ENCODE results near the gene LIPA. TPM values are rescaled to one million over a fixed set of nuclear protein-coding genes. Genes with fewer than 3 reads are reported as not detected.
A peak's percentile ranks its signal among the peaks of the same experiment; 100 is the strongest.
"Not testable (repeated sequence)": the region's sequence is repeated elsewhere in the genome, so short reads cannot be mapped to it uniquely, and the experiment has no call there.

Gene LIPA
- total RNA-seq, 1 donor from 2014 or later: 55.1 TPM

DNA sequence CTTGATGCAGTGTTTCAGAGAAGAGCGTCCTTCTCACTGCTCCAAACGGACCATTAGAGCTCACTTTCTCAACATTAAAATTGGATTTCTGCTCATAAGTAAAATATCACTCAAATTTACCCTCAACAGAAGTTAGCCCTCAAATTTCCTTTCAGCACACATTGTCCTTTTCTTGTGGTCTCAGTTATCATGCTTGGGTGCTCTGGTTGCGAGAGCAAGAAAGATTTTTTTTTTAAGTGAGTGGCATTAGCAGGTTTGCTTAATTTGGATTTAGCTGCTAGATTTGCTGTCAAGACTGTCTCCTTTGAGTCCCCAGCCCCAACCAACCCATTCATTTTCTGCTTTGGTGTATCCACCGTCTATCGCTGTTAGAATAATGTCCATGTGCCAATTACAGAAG lies 41.9 kb downstream of the LIPA start:
- DNase-seq (ENCODE audit: low spot score): no peak

DNA sequence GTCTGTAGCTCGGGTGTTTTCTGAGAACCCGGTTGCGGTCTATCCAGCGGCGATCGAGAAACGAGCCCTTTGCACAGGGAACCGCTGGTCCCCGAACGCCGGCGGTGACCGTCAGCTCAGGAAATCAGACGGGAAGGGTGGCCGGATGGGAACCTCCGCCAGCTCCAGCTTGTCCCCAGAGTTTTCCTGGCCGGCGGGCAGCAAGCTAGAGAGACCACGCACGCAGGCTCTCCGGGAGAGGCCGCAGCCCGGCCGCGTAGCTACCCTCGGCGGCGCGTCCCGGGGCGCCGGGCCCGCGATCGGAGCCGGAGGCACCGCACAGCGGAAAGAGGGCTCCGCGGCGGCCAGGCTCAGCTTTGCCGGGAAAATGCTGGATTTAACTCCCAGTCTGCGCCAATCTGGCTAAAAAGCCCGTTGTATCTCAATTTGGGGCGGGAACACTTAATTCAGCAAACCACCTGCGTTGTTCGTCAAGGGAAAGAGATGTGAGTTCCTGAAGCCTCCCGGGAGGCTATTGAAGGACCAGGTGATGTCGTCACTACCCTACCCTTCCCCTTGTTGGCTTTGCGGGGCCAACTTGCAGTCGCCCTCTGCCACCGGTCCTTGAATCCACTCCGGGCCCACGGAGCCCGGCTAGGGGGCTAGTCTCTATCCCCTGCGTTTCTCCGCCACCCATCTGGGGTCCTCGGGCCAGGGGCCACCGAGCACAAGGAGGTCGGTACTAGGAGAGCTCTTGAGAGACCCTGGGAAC lies 43.6 kb downstream of the LIPA start:
- no peak for DNase-seq (ENCODE audit: low spot score)

GRCh38 chr10:89207181-89207800 lies 44.3 kb downstream of the LIPA start, which contains the start of gene CH25H:
Gene CH25H (minus strand): TSS chr10:89207317. CDS start chr10:89207292, 25 bp downstream.
- DNase-seq (ENCODE audit: low spot score): peak; percentile 83

DNA sequence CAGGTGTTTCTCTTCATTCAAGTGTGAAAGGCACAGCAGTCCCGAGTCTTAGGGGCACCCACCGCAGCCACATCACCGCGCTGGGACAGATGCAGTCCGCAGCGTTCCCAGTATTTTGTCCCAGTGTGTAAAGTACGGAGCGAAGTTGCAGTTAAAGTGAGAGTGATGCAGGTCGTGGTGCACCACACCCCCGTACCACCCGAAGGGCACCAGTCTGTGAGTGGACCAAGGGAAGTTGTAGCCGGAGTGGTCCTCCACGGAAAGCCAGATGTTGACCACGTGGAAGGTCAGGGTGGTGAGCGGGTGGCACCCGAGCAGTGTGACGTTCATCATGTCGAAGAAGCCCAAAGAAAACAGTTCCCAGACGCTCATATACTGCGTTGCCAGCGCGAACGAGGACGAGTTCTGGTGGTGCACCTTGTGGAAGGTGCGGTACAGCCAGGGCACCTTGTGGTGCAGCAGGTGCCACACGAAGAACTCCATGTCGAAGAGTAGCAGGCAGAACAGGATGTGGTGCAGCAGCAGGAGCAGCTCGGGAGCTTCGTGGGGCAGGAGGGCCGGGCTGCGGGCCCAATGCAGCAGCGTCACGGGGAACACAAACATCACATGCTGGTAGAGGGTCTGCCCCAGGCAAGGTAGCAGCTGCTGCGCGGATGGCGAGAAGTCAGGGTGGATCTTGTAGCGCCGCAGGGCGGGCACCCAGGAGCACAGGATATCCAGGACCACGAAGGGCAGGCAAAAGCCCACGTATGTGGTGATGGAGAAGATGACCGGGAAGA lies 45.0 kb downstream of the LIPA start:
- peak; percentile 10 for DNase-seq (ENCODE audit: low spot score)

DNA sequence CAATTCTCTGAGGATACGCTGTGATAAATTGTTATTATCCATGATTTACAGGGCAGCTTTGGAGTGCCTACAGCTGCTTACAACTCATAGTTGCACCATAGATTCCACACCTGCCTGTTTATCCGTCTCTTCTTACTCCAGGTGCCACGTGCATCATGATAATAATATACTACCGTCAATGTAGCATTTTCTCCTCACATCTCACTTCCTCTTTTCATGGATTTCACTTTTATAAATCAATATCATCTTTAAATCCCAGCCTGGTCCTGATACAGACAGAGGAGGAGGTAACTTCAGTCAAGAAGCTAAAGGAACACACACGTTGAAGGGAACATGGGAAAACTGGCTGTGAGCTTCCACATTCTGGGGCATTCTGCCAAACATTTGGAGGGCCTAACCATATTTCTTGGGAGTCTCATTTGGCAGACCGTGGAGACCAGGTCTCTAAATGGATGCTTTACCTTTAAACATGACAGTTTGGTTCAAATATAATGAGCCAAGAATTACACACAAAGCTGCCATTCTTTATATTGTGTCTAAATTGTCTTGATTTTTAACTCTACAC lies 46.9 kb downstream of the LIPA start:
- DNase-seq (ENCODE audit: low spot score): no peak

- no peak for DNase-seq (ENCODE audit: low spot score)
Observed at GRCh38 chr10:89203237-89203636, 48.3 kb downstream of the LIPA start.

GRCh38 chr10:89202033-89202425 lies 49.5 kb downstream of the LIPA start:
- DNase-seq (ENCODE audit: low spot score): no peak

GRCh38 chr10:89201345-89202032 lies 50.1 kb downstream of the LIPA start:
- DNase-seq (ENCODE audit: low spot score): no peak

DNA sequence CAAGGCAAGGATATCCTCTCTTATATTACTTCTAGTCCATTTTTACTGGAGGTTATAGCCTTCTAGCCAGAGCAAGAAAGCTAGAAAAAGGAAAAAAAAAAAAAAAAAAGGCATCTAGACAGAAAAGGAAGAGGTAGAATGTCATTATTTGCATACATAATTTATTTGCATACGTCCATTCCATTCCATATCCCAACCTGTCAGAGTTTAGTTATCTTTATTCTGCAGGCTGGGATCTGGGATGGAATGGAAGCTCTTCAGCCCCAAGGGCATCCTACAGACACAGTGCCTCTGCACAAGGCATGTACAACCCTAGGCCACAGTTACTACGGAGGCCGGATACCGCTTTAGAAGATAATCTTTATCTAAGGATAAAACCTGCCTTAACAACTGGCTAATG lies 54.1 kb downstream of the LIPA start:
- DNase-seq (ENCODE audit: low spot score): no peak

GRCh38 chr10:89191301-89191700 lies 60.3 kb downstream of the LIPA start:
- not testable (repeated sequence) for DNase-seq (ENCODE audit: low spot score)

- DNase-seq (ENCODE audit: low spot score): no peak
Observed at GRCh38 chr10:89189211-89189734, 62.3 kb downstream of the LIPA start.

GRCh38 chr10:89185658-89186057 lies 65.9 kb downstream of the LIPA start:
- DNase-seq (ENCODE audit: low spot score): no peak

DNA sequence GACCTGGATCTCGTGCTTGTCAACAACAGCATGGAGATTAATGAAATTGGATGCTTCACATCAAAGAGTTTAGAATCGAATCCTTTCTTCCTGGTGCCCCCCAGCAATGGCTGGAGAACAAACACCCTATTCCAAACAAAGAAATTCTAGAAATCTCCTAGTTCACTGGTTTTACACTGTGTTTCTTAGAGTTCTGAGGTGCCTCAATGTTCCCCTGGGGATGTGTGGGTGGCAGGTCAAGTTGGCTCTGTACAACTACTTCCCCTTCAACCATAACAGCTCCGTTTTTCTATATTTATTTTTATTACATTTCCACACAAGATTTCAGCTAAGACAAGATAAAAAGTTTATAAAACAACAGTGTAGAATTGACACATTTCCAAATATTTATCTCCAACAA lies 66.9 kb downstream of the LIPA start:
- DNase-seq (ENCODE audit: low spot score): no peak

DNA sequence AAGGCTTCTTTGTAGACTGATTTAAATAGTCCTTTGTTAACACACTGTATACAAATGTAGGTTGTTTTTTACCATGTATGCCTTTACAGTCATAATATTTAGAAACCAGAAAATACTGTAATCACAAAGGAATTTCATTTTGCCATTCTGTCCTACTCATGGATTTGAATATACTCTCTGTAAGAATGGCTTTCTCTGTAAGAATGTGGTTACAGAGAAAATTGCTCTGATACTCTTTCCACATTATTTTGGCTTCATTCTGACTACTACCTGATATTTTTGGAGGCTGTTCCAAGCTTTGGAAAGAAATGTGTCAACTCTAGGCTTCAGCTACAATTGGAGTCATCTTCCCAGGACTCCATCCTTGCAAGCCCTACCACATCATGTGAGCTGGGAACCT lies 68.0 kb downstream of the LIPA start:
- DNase-seq (ENCODE audit: low spot score): no peak

- DNase-seq (ENCODE audit: low spot score): no peak
Observed at GRCh38 chr10:89182894-89183293, 68.7 kb downstream of the LIPA start.

GRCh38 chr10:89175816-89176215 lies 75.8 kb downstream of the LIPA start:
- DNase-seq (ENCODE audit: low spot score): no peak

DNA sequence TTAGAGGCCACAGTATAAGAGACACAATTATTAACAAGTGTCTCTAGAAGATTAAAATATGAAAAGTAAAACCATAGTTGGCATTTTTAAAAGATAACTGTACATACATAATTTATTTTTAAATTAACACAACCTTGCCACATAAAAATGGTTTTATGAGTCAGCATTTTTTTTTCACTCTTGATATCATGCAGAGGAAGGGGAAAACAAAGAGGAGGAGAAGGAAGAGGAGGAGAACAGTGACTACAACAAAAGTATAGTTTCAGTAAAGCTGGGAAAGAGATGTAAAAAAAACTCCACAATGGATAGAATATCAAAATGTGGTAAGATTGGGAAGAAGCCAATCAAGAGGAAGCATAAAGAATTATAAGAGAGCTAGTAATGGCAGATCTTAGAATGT lies 78.5 kb downstream of the LIPA start:
- DNase-seq (ENCODE audit: low spot score): no peak

DNA sequence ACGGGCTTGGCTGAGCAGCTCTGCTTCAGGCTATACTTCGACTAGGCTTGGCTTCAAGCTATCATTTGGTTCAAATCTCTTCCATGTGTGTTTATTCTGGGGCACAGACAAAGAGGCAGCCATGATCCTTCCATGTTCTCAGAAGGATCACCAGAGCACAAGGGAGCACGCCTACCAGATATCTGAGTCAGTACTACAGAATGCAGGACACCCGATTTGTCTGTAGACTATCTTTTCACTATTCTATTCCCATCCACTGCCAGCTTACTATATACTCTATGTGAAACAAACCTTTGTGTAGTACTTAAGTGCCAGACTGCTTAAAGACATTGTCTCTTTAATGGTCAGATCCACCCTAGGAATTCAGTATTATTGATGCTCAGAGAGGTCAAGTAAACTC lies 79.6 kb downstream of the LIPA start:
- no peak for DNase-seq (ENCODE audit: low spot score)

DNA sequence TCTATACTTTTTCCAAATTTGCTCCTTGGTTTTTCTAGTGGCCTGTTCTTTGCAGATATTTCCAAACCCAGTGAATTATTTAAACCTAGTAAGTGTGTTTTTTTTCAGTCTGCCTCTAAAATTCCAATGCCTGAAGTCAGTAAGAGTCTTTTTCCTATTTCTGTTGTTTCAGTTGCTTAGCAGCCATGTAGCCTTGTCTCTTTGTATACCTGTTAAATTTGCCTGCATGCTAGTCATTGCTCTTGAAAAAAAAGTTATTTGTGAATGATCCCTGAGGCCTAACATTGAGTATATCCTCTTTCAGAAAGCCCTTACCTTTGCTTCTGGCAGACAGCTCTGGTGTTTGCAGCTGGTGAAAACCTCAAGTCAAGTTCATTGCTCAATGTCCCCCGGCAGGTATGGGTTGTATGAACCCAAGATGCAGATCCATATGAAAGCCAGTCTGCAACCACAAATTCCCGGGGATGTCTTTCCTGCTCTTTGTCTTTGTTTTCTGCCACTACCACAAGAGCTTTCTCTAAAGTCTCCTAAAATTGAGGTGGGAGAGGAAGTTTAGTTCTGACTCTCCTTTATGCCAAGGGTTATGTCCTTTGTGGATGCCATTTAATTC lies 80.2 kb downstream of the LIPA start:
- no peak for DNase-seq (ENCODE audit: low spot score)

- DNase-seq (ENCODE audit: low spot score): not testable (repeated sequence)
Observed at GRCh38 chr10:89168354-89168900, 83.1 kb downstream of the LIPA start.

- no peak for DNase-seq (ENCODE audit: low spot score)
Observed at GRCh38 chr10:89167915-89168314, 83.7 kb downstream of the LIPA start.

All from umbilical cord (tissue), 2 donors.